Measurements from ENCODE around the gene PRPF39. TPM values are rescaled to one million over a fixed set of nuclear protein-coding genes. Genes with fewer than 3 reads are reported as not detected.
"Not testable (repeated sequence)": the region's sequence is repeated elsewhere in the genome, so short reads cannot be mapped to it uniquely, and the experiment has no call there.

Gene PRPF39
- total RNA-seq, 1 donor from 2014 or later, result 47.8 TPM

- no peaks in the 10 kb centered on the region for H3K27me3 Mint-ChIP-seq (ENCODE audit: unreplicated experiment)
- DNase-seq (ENCODE audit: low spot score), result no peak
- peaks cover 2% of the 10 kb centered on the region for H3K4me1 Mint-ChIP-seq (ENCODE audit: unreplicated experiment)
- no peaks in the 10 kb centered on the region for H3K9me3 Mint-ChIP-seq (ENCODE audit: unreplicated experiment)
- no peak overlapping the region for H3K4me3 Mint-ChIP-seq (ENCODE audit: unreplicated experiment)
- no peak for TF ChIP-seq CTCF (IDR thresholded peaks at IDR 0.05; ENCODE audit: unreplicated experiment)
- H3K27ac Mint-ChIP-seq (ENCODE audit: unreplicated experiment), result no peak overlapping the region
- peaks cover 5% of the 10 kb centered on the region for H3K36me3 Mint-ChIP-seq (ENCODE audit: low read depth, unreplicated experiment)
Measured at GRCh38 chr14:45078323-45078722, 5.6 kb upstream of the PRPF39 start.

GRCh38 chr14:45080416-45080968 lies 3.4 kb upstream of the PRPF39 start:
- not testable (repeated sequence) for H3K36me3 Mint-ChIP-seq (ENCODE audit: low read depth, unreplicated experiment); H3K27ac Mint-ChIP-seq (ENCODE audit: unreplicated experiment); H3K4me3 Mint-ChIP-seq (ENCODE audit: unreplicated experiment); DNase-seq (ENCODE audit: low spot score); H3K27me3 Mint-ChIP-seq (ENCODE audit: unreplicated experiment); H3K9me3 Mint-ChIP-seq (ENCODE audit: unreplicated experiment)
- H3K4me1 Mint-ChIP-seq (ENCODE audit: unreplicated experiment), result peaks cover 11% of the 10 kb centered on the region

GRCh38 chr14:45081096-45081495 lies 2.8 kb upstream of the PRPF39 start:
- H3K4me1 Mint-ChIP-seq (ENCODE audit: unreplicated experiment), result peaks cover 12% of the 10 kb centered on the region
- H3K27ac Mint-ChIP-seq (ENCODE audit: unreplicated experiment), result not testable (repeated sequence)

GRCh38 chr14:45082420-45082819 lies 1.5 kb upstream of the PRPF39 start:
- no peak for DNase-seq (ENCODE audit: low spot score)
- Mint-ChIP-seq H3K27me3 (ENCODE audit: unreplicated experiment) (no peaks in the 10 kb centered on the region), H3K9me3 (ENCODE audit: unreplicated experiment) (no peaks in the 10 kb centered on the region), H3K4me3 (ENCODE audit: unreplicated experiment) (peak overlapping the region; percentile 28), H3K4me1 (ENCODE audit: unreplicated experiment) (peaks cover 15% of the 10 kb centered on the region), H3K36me3 (ENCODE audit: low read depth, unreplicated experiment) (peaks cover 5% of the 10 kb centered on the region), H3K27ac (ENCODE audit: unreplicated experiment) (no peak overlapping the region)
- TF ChIP-seq CTCF (IDR thresholded peaks at IDR 0.05; ENCODE audit: unreplicated experiment), result no peak

More at GRCh38 chr14:45081096-45081495, 2.8 kb upstream of the PRPF39 start:
- H3K27me3 Mint-ChIP-seq (ENCODE audit: unreplicated experiment); H3K36me3 Mint-ChIP-seq (ENCODE audit: low read depth, unreplicated experiment); H3K9me3 Mint-ChIP-seq (ENCODE audit: unreplicated experiment); H3K4me3 Mint-ChIP-seq (ENCODE audit: unreplicated experiment); DNase-seq (ENCODE audit: low spot score): not testable (repeated sequence)

- no peak for TF ChIP-seq CTCF (IDR thresholded peaks at IDR 0.05; ENCODE audit: unreplicated experiment)
- H3K36me3 Mint-ChIP-seq (ENCODE audit: low read depth, unreplicated experiment), result peaks cover 5% of the 10 kb centered on the region
Measured at GRCh38 chr14:45083617-45083975, 320 bp upstream of the PRPF39 start.

GRCh38 chr14:45084946-45085346 lies 1.0 kb downstream of the PRPF39 start:
- Mint-ChIP-seq H3K27me3 (ENCODE audit: unreplicated experiment) (no peaks in the 10 kb centered on the region), H3K9me3 (ENCODE audit: unreplicated experiment) (no peaks in the 10 kb centered on the region), H3K4me3 (ENCODE audit: unreplicated experiment) (peak overlapping the region; percentile 98), H3K36me3 (ENCODE audit: low read depth, unreplicated experiment) (peaks cover under 1% of the 10 kb centered on the region), H3K4me1 (ENCODE audit: unreplicated experiment) (peaks cover 15% of the 10 kb centered on the region), H3K27ac (ENCODE audit: unreplicated experiment) (no peak overlapping the region)
- TF ChIP-seq CTCF (IDR thresholded peaks at IDR 0.05; ENCODE audit: unreplicated experiment), result no peak
- DNase-seq (ENCODE audit: low spot score), result no peak

More at GRCh38 chr14:45083617-45083975, 320 bp upstream of the PRPF39 start:
- Mint-ChIP-seq H3K27ac (ENCODE audit: unreplicated experiment) (peak overlapping the region; percentile 52), H3K4me3 (ENCODE audit: unreplicated experiment) (peak overlapping the region; percentile 86), H3K9me3 (ENCODE audit: unreplicated experiment) (no peaks in the 10 kb centered on the region), H3K4me1 (ENCODE audit: unreplicated experiment) (peaks cover 15% of the 10 kb centered on the region), H3K27me3 (ENCODE audit: unreplicated experiment) (no peaks in the 10 kb centered on the region)
- DNase-seq (ENCODE audit: low spot score), result no peak

Data from endothelial cell (in vitro differentiated cells).